Mesenteric fat pad (tissue), 1 donor: ENCODE measurements around the gene DCLK3. TPM values are rescaled to one million over a fixed set of nuclear protein-coding genes. Genes with fewer than 3 reads are reported as not detected.

Experiments
- DNase-seq: peaks from one replicate; pipeline ENCODE4 v3.0.0-alpha.2; 2020; ENCODE audit warnings: low spot score
- total RNA-seq: library from RNA; stranded (reverse); fragmentation: NEBNext Ultra II Directional; extraction: Animal tissue kit (Norgen Biotek cat#: 25700); gene quantifications from one replicate; pipeline ENCODE4 v1.2.1, GENCODE V29; 2021
- donor health status: DM: yes; HTN: yes; CAD: no.

Gene DCLK3
- total RNA-seq, 1 donor from 2014 or later, result 0.16 TPM

- DNase-seq, result no peak
Observed at GRCh38 chr3:36677331-36678007, 86.9 kb downstream of the DCLK3 start.

DNA sequence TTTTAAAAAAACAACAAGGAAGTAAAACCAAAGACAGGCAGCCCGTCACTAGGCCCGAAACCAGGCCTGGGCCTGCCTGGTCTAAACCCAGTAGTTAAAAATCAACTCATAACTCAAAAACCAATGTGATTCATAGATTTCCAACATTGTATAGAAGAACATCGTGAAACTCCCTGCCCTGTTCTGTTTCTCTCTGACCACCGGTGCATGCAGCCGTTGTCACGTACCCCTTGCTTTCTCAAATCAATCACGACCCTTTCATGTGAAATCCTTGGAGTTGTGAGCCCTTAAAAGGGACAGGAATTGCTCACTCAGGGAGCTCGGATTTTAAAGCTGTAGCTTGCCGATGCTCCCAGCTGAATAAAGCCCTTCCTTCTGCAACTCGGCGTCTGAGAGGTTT is 89.5 kb downstream of the DCLK3 start:
- no peak for DNase-seq

- DNase-seq, result no peak
Observed at GRCh38 chr3:36669764-36670163, 94.6 kb downstream of the DCLK3 start.

DNA sequence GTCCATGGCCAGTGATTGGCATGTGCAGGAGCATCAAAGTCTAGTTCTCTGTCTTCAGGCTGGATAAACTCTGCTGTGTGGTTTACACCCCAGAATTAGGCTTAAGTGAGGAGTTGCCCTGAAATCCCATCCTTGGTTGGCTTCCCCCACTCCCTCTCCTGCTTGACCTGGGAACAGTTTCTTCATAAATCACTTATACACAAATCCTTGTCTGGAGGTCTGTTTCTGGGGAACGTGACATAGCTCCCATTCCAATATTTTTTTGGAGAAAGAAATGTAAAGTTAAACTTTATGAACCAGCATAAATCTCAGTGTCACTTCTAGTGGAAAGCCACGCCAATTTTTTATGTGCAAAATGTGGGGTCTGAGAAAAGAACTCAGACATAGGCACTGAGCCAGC is 98.2 kb downstream of the DCLK3 start:
- DNase-seq, result no peak

DNA sequence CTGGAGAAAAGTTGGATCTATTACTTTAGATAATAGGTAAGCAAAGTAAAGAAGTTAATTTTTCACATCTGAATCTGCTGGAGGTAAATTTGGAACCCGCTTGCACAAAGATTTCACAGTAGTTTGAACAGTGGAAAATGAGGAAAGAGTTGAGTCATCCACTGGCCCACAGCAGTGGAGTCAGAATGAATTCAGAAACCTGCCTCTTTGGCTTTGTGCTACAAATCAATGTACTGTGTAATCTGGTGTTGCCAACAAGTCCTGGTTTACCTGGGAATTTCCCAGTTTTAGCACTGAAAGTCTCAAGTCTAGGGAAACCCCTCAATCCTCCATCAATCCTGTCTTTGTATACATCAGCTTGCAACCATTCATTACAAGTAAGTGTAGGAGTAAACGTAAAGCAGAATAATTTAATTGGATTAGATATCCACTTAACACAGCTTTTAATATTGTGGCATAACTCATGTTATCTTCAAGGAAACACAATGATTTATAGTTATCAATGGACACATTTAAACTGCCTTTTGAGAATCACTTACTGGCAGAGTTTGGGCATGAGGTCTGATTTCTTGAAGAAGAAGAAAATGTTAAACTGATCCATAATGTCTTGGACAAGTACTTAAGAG is 100.6 kb downstream of the DCLK3 start:
- DNase-seq, result no peak

DNA sequence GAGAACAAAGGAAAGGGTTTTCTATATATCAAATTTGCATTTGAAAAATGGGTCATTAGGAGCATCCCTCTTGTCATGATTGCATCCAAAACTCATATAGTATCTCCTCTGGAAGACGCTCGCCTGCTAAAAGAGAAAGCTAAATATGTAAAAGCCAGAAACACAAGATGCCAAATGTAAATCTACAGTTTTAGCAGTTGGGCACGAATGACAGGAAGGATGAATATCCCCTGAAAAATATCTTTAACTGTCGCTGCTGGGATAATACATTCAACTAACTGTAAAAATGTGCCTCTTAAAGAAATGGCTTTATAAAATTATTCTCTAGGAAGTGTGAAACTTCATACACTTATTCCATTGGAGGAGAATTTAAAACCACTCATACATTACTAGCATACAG is 101.7 kb downstream of the DCLK3 start:
- DNase-seq, result no peak

Other genes with a start within 250 kb of the DCLK3 start
- 14.7 TPM for gene TRANK1, start 180.5 kb upstream of the DCLK3 start, total RNA-seq
- 9.5 TPM for gene EPM2AIP1, start 228.6 kb upstream of the DCLK3 start, total RNA-seq
- gene MLH1, start 229.0 kb upstream of the DCLK3 start, total RNA-seq, result 25.0 TPM